Measurements from ENCODE around the gene SMIM1.

The SMIM1 gene

DNA sequence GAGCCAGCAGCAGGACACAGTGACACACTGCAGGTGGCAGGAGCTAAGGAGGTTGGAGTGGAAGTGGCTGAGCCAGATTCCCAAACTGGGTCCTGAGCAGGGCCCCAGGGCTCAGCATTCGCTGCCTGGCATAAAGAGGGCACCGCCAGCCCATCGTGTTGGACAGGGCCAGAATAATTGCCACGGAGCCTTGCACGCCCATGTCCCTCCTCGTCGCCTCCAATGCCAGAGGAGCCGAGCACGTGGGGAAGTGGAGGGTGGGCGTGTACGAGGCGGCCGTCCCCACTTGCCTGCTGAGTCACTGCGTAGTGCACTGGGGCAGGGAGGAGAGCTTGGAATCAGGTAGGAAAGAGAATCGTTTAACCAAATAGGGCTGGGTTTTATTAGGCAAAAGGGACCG, 49.9 kb downstream of the SMIM1 start:
- no peak for DNase-seq

DNA sequence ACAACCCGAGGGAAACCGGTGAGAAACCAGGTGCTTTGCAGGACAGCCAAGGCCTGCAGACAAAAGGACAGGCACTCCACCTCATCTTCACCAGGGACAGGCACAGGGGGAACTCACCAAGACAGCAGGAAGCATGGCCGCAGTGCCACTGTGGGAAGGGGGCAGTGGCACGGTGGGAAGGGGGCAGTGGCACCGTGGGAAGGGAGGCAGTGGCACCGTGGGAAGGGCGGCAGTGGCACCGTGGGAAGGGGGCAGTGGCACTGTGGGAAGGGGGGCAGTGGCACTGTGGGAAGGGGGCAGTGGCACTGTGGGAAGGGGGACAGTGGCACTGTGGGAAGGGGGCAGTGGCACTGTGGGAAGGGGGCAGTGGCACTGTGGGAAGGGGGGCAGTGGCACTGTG, 52.1 kb downstream of the SMIM1 start:
- no peak for DNase-seq

DNA sequence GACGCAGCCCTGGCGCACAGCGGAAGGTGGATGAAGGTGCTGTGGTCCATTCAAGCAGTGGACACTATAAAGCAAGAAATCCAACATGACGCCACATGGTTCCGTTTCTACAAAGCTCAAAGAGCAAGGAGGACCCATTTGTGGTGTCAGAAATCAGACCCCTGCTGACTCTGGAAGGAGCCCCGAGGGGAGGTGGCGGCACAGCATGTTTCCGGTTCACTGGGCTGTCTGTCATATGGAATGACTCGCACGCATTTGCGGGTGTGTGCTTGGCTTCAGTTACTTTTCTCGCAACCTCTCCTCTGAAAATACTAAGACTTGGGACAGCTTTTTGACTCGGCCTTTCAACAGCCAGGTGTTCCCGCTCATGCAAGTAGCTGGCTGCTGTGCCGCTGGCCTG, 52.8 kb downstream of the SMIM1 start:
- no peak for DNase-seq

Data from NCI-H1436 (cell line).